NB4 (cell line): ENCODE data around the gene TAP1.

Experiments used
- DNase-seq: peaks from one replicate; pipeline ENCODE4 v3.0.0; 2010; ENCODE audit warnings: low read depth
- H3K4me3 ChIP-seq: one replicate; pipeline ENCODE4 v1.5.1; 2011; ENCODE audit warnings: mild to moderate bottlenecking, low read depth, low read length, moderate library complexity
- MYC ChIP-seq: IDR thresholded peaks from 2 replicates; pipeline ENCODE4 v1.6.1; 2011; ENCODE audit warnings: low read depth, low read length
- POLR2A ChIP-seq: IDR thresholded peaks from 2 replicates; pipeline ENCODE4 v1.6.1; 2011; ENCODE audit warnings: mild to moderate bottlenecking; ENCODE audit not compliant: insufficient read length; ENCODE audit errors: extremely low read depth
- TF ChIP-seq, protein P1 (sequence below): IDR thresholded peaks from 2 replicates; pipeline ENCODE4 v1.6.1; 2011; ENCODE audit warnings: low read depth, low read length
- TF ChIP-seq, protein P2 (sequence below): IDR thresholded peaks from one replicate; pipeline ENCODE4 v1.5.1; 2012; ENCODE audit warnings: low read depth, low read length

Gene TAP1

DNA sequence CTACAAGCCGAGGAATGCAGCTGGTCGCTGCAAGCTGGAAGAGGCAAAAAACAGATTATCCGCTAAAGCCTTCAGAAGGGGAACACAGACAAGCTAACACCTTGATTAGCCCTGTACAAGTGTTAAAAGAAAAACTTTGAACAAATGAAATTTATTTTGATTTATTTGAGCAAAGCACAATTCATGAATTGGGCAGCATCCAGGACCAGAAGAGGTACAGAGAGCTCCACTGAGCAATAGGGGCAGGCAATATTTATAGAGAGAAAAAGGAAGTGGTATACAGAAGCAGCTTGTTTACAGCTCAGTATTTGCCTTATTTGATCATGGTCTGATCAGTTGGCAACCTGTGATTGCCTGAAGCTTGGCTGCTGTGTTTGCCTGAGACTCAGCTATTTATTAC is 54.3 kb downstream of the TAP1 start:
- DNase-seq: no peak
- TF ChIP-seq, protein P1, sequence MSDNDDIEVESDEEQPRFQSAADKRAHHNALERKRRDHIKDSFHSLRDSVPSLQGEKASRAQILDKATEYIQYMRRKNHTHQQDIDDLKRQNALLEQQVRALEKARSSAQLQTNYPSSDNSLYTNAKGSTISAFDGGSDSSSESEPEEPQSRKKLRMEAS: no peak
- TF ChIP-seq MYC (no peak), POLR2A (no peak)
- TF ChIP-seq, protein P2, sequence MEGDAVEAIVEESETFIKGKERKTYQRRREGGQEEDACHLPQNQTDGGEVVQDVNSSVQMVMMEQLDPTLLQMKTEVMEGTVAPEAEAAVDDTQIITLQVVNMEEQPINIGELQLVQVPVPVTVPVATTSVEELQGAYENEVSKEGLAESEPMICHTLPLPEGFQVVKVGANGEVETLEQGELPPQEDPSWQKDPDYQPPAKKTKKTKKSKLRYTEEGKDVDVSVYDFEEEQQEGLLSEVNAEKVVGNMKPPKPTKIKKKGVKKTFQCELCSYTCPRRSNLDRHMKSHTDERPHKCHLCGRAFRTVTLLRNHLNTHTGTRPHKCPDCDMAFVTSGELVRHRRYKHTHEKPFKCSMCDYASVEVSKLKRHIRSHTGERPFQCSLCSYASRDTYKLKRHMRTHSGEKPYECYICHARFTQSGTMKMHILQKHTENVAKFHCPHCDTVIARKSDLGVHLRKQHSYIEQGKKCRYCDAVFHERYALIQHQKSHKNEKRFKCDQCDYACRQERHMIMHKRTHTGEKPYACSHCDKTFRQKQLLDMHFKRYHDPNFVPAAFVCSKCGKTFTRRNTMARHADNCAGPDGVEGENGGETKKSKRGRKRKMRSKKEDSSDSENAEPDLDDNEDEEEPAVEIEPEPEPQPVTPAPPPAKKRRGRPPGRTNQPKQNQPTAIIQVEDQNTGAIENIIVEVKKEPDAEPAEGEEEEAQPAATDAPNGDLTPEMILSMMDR: no peak
- H3K4me3 ChIP-seq: no peak overlapping the region

DNA sequence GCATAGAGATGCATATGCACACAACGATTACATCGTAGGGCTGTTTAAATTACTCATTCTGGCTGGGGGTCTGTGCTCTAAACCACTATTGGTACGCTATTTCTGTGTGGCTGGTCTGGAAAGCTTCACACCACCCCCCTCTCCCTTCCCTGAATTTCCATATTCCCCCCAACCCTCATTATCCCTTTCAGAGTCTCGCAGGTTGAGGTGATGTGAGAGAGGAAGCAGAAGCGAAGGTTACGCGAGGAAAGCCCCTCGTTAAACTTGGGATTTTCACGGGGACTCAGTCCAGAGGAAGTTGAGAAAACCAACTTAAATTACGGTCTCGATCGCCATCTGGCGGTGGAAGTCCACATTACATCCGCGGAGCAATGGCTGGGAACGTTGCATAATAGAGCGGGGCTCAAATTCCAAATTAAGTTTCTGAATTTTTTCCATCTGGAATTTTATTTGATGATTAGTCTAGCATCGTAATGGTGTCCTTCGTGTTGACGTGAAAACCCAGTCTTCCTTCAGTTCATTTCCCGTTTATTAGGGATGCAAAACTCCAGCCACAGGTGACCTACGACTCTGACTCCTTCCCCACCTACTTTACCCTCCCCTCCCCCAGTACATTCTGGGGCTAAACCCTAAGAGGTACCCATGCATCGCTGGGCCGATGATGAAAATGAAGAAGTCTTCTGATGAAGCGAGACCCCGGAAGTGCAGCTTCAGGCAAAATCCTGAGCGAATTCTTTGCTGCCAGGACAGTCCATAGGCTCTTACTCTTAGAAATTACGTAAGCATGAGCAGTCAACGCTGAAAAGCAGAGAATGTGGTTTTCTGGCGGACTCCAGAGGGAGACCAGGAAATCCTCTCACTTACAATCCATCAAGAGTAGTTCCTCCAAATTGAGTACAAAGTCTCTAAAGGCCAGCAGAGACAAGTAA is 56.4 kb downstream of the TAP1 start:
- TF ChIP-seq, protein P1: no peak
- no peak for TF ChIP-seq POLR2A
- TF ChIP-seq MYC: no peak
- TF ChIP-seq, protein P2: peak; percentile 65
- peak; percentile 78 for DNase-seq
- peak overlapping the region; percentile 9 for H3K4me3 ChIP-seq
